Activated CD4-positive, alpha-beta T cell treated with anti-CD3 and anti-CD28 coated beads for 4 hours (primary cell): ENCODE measurements around the gene NKX2-3.

Experiments
- DNase-seq, 2 donors: peaks; one replicate each; pipeline ENCODE4 v3.0.0-alpha.2; 2020

Gene NKX2-3

DNA sequence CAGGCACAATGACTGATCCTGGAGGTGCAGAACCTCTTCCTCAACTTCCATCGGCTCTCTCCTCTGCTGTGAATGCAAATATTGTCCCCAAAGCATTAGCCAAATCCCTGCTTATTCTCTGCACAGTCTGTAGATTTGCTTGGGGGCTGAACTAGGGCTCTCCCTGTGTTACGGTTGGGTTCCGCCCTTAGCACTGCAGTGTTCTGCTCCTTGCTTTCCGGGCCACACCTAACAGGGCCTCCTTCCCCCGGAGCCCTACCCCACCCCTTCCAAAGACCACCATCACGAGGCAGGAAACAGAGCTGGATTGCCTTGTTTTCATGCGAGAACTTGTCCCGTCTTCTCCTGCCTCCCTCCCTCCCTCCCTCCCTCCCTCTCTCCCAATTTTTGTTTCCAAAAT, 50.9 kb downstream of the NKX2-3 start:
- no peak for DNase-seq
